ENCODE data around the gene LRRC47.

DNA sequence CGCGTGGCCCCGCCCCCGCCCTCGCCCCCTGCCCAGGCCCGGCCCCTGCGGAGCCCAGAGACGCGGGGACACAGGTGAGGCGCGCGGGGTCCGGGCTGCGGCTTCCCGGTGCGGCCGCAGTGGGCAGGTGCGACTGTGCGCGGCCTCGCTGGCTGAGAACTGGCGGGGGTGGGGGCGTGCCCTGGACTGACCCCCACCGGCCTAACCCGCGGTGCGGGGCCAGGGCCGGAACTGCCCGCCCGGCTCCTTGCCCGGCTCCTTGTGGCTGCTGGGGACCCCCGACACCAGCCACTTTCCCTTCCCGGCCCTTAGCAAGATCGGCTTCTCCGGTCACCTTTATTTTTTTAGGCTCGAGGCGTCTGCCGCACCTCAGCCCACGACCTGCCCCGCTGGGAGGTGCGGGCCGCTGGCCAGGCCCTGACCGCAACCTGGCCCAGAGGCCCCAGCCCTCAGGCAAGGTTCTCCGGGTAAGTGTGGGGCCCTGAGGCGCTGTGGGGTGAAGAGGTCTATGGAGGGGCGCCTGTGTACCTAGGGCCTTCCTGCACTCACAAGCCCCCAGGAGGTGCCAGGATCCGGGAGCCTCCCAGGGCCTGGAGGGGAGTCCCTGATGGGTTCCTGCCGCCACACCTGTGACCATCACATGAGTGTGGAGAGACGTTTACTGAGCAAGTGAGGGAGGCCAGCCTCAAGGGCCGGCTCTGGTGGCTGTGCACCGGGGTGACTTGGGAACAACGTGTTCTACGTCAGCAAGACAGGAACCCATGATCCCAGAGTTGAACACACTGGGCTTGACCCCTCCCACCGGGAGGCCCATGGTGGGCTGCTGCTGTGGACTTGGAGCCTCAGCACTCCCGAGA lies 23.4 kb downstream of the LRRC47 start, which contains the start of gene SMIM1:
- TF ChIP-seq, protein P1, sequence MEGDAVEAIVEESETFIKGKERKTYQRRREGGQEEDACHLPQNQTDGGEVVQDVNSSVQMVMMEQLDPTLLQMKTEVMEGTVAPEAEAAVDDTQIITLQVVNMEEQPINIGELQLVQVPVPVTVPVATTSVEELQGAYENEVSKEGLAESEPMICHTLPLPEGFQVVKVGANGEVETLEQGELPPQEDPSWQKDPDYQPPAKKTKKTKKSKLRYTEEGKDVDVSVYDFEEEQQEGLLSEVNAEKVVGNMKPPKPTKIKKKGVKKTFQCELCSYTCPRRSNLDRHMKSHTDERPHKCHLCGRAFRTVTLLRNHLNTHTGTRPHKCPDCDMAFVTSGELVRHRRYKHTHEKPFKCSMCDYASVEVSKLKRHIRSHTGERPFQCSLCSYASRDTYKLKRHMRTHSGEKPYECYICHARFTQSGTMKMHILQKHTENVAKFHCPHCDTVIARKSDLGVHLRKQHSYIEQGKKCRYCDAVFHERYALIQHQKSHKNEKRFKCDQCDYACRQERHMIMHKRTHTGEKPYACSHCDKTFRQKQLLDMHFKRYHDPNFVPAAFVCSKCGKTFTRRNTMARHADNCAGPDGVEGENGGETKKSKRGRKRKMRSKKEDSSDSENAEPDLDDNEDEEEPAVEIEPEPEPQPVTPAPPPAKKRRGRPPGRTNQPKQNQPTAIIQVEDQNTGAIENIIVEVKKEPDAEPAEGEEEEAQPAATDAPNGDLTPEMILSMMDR (IDR thresholded peaks at IDR 0.05; ENCODE audit: low read length), result no peak
- no peak for TF ChIP-seq EZH2 (IDR thresholded peaks at IDR 0.05; ENCODE audit: borderline replicate concordance, low read length)

Measured in OCI-LY1 (cell line).